Choroid plexus epithelial cell (primary cell): ENCODE results near the gene MEIS1.

Experiments
- DNase-seq: peaks from one replicate; pipeline ENCODE4 v3.0.0-alpha.2; 2010; ENCODE audit warnings: low read depth
- H3K4me3 ChIP-seq: 2 replicates; pipeline ENCODE4 v1.5.1; 2011; ENCODE audit warnings: low read depth, mild to moderate bottlenecking, control low read depth, low read length, moderate library complexity
- CTCF ChIP-seq: conservative IDR thresholded peaks from 2 replicates; pipeline ENCODE4 v1.5.1; 2011; ENCODE audit warnings: low read depth, mild to moderate bottlenecking, control low read depth, inconsistent platforms, low read length, moderate library complexity

The MEIS1 gene

GRCh38 chr2:66528974-66529724, 94.2 kb downstream of the MEIS1 start:
- H3K4me3 ChIP-seq = no peak overlapping the region
- DNase-seq = no peak
- no peak for TF ChIP-seq CTCF

- no peak overlapping the region for H3K4me3 ChIP-seq
- DNase-seq = no peak
- TF ChIP-seq CTCF = no peak
Measured at GRCh38 chr2:66530651-66531050, 95.7 kb downstream of the MEIS1 start.

- no peak for TF ChIP-seq CTCF
- no peak for DNase-seq
- no peak overlapping the region for H3K4me3 ChIP-seq
Measured at GRCh38 chr2:66531155-66531554, 96.2 kb downstream of the MEIS1 start.

- TF ChIP-seq CTCF = no peak
- H3K4me3 ChIP-seq = no peak overlapping the region
- DNase-seq = no peak
Measured at GRCh38 chr2:66531567-66531966, 96.6 kb downstream of the MEIS1 start.

- DNase-seq = no peak
- no peak overlapping the region for H3K4me3 ChIP-seq
- no peak for TF ChIP-seq CTCF
Measured at GRCh38 chr2:66532972-66533868, 98.3 kb downstream of the MEIS1 start.

GRCh38 chr2:66534461-66534860, 99.5 kb downstream of the MEIS1 start:
- DNase-seq = no peak
- TF ChIP-seq CTCF = no peak
- no peak overlapping the region for H3K4me3 ChIP-seq
